GM19099 (cell line): Measurements from ENCODE around the gene GTF2H4.

Experiments used
- POLR2A ChIP-seq: IDR thresholded peaks from 3 replicates; pipeline ENCODE4 v1.6.1; 2011; ENCODE audit warnings: low read depth; ENCODE audit not compliant: insufficient read length; ENCODE audit errors: extremely low read depth

GTF2H4 gene

GRCh38 chr6:30903236-30903635 lies 4.8 kb upstream of the GTF2H4 start:
- TF ChIP-seq POLR2A: no peak

- TF ChIP-seq POLR2A: no peak
Measured at GRCh38 chr6:30908700-30909099, 693 bp downstream of the GTF2H4 start.

DNA sequence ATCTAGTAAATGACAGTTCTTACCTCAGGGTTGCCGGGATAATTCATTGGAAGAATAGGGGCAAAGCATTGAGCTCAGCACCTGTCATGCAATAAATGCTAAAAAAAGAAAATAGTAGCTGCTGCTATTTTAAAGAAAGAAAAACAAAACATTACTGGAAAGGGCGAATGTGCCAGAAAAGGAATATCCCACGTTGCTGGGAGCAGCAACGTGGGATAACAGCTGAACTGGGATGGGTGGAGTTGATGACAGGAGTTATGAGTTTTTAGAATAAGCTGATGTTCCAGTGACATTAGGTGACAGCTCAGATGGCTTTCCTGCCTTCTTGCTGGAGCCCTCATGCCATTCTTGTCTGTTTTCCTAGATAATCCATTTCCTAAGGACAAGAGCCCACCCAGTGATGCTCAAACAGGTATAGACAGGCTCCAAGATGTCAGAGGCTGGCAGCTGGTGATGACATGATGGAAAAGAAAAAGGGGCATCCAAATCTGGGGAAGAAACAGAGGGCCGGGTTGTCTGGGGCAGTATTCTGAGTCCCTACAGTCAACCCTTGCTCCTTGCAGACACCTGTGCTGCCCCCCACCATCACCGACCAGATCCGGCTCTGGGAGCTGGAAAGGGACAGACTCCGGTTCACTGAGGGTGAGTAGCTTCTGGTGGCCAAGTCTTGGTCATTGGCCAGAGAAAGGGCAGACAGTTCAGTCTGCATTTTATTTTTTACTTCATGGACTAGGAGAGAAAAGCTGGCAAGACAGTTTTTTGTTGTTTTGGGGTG lies 4.9 kb downstream of the GTF2H4 start:
- TF ChIP-seq POLR2A: no peak

DNA sequence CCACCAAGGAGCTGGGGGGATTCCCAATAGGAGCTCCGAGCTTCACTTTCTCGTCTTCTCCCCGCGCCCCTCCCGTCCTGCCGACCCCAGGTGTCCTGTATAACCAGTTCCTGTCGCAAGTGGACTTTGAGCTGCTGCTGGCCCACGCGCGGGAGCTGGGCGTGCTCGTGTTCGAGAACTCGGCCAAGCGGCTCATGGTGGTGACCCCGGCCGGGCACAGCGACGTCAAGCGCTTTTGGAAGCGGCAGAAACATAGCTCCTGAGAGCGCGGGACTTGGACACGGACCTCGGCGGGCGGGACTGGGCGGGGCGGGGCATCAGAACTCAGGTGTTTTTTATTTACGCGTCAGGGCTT lies 5.7 kb downstream of the GTF2H4 start:
- TF ChIP-seq POLR2A: no peak

GRCh38 chr6:30914076-30914853 lies 6.3 kb downstream of the GTF2H4 start, which contains the start of gene VARS2:
VARS2 (plus strand) TSS chr6:30914238; CDS start chr6:30914837, 599 bp downstream.
- TF ChIP-seq POLR2A: peak; percentile 78

- no peak for TF ChIP-seq POLR2A
Measured at GRCh38 chr6:30914854-30915590, 7.0 kb downstream of the GTF2H4 start.

GRCh38 chr6:30915591-30915946 lies 7.6 kb downstream of the GTF2H4 start:
- no peak for TF ChIP-seq POLR2A

DNA sequence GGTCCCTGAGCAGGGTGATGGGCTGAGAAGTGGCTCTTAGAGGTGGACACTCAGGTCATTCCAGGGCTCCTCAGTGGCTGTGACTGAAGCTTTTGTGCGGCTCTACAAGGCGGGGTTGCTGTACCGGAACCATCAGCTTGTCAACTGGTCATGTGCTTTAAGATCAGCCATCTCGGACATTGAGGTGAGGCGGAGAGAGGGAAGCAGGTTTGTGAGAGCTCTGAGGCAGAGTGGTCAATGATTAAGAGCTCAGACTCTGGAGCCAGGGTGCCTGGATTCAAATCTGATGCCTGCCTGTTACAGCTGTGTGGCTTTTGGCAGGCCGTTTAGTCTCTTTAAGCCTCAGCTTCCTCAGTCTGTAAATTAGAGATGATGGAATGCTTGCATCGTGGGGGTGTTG lies 9.0 kb downstream of the GTF2H4 start:
- TF ChIP-seq POLR2A: no peak

DNA sequence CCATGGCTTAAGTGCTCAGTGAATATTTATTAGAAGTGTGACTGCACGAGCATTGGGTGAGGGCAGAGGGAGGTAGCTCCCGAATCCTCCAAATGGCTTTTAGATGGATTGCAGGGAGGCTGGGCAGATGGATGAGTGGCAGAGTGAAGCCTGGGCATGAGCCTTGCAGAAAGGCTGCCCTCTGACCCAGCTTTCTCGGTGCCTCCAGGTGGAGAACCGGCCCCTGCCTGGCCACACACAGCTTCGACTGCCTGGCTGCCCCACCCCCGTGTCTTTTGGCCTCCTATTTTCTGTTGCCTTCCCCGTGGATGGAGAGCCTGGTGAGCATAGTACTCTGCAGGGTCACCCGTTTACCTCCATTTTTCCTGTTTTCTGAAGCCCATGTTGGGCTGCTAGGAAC lies 9.5 kb downstream of the GTF2H4 start:
- TF ChIP-seq POLR2A: no peak

- TF ChIP-seq POLR2A: no peak
Measured at GRCh38 chr6:30918670-30919069, 10.7 kb downstream of the GTF2H4 start.

DNA sequence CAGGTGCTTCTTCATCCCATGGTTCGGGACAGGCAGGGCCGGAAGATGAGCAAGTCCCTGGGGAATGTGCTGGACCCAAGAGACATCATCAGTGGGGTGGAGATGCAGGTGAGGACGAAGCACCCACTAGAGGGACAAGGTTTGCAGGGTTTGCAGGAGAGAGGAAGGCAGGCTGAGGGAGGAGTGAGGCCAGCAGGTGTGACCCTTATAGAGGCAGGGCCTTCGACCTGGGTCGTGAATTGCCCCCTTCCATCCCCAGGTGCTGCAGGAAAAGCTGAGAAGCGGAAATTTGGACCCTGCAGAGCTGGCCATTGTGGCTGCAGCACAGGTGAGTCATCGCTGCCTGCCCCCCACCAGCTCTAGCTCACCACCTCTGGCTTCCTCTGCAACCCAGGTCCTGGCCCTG lies 14.4 kb downstream of the GTF2H4 start:
- no peak for TF ChIP-seq POLR2A

DNA sequence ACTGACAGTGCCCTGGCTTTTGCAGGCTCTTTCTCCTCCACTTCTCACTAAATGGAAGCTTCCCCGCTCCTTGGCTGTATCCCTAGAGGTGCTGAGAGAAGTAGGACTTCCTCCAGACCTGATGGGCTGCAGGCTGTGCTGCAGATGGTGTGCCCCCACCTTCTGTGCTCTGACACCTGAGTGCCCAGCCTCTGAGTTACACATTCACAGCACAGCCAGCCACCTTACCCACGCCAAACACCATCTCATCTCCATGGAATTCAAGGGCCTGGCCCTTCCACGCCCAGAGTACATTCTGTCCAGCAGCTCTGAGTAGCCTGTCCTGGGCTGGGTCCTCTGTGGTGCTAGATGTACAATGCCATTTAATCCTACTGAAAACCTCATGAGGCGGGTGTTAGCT lies 18.6 kb downstream of the GTF2H4 start:
- TF ChIP-seq POLR2A: no peak

DNA sequence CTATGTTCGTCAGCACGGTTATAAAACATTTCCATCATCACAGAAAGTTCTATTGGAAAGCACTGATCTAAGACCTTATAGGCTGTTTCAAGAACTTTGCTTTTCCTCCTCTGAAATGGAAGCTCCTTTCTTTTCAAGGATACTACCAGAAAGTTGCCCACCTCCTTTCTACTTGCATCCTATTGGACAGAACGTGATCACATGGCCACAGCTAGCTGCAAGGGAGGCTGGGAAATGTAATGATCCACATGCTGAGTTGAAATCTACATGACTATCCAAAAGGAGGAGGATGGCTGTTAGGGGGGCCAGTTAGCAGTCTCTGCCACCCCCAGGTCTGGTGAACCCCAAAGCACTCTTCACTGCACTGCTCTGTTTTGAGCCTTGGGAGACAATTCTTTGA lies 20.7 kb downstream of the GTF2H4 start:
- no peak for TF ChIP-seq POLR2A

- no peak for TF ChIP-seq POLR2A
Measured at GRCh38 chr6:30930506-30930905, 22.5 kb downstream of the GTF2H4 start.

- no peak for TF ChIP-seq POLR2A
Measured at GRCh38 chr6:30931272-30931671, 23.3 kb downstream of the GTF2H4 start.
